HEK293 (cell line): Measurements from ENCODE around the gene COPE.
A peak's percentile ranks its signal among the peaks of the same experiment; 100 is the strongest.

ENCODE experiments used
- CTCF ChIA-PET: fragments of 350-600 bp; formaldehyde crosslinking; extraction: SDS; loops from one replicate; lab custom pipeline; 2021; ENCODE audit warnings: antibody characterized with exemption; lab: Yijun Ruan, JAX
- POLR2A ChIA-PET: fragments of 300-600 bp; formaldehyde crosslinking; extraction: SDS; loops from one replicate; lab custom pipeline; 2020; ENCODE audit warnings: antibody characterized with exemption, inconsistent platforms; lab: Yijun Ruan, JAX
- H3K27ac ChIP-seq: fragments of 200-500 bp; sonication (Bioruptor generic); 2 replicates; pipeline ENCODE4 v1.5.1; 2014; ENCODE audit warnings: low read depth, low read length, control low read depth, inconsistent platforms; ENCODE audit errors: extremely low read depth
- H3K36me3 ChIP-seq, 2 experiments: fragments of 200-500 bp in 1 of 2; sonication (Bioruptor generic) in 1 of 2; 1 replicate in 1 of 2; 2 replicates in 1 of 2; pipeline ENCODE4 v1.5.1; 2014 to 2017; ENCODE audit warnings: inconsistent platforms in 2 of 2, low read length in 2 of 2; ENCODE audit not compliant: control insufficient read depth in 2 of 2, insufficient read depth in 1 of 2
- H3K4me1 ChIP-seq: fragments of 200-500 bp; sonication (Bioruptor generic); 2 replicates; pipeline ENCODE4 v1.5.1; 2014; ENCODE audit warnings: mild to moderate bottlenecking, low read length, inconsistent platforms; ENCODE audit not compliant: control insufficient read depth, insufficient read depth
- H3K4me3 ChIP-seq: 2 replicates; pipeline ENCODE4 v1.5.1; 2011; ENCODE audit warnings: low read depth, mild to moderate bottlenecking, control low read depth, low read length, moderate library complexity
- H3K9me3 ChIP-seq: fragments of 200-500 bp; sonication (Bioruptor generic); 2 replicates; pipeline ENCODE4 v1.5.1; 2014; ENCODE audit warnings: low read depth, low read length, inconsistent platforms; ENCODE audit not compliant: control insufficient read depth, insufficient read depth
- GLI2 ChIP-seq: fragments of 450-650 bp; formaldehyde crosslinking; IDR thresholded peaks from 2 replicates; pipeline ENCODE4; 2017; ENCODE audit warnings: missing biosample characterization, missing genetic modification characterization, low read depth, borderline replicate concordance
- MZF1 ChIP-seq: fragments of 450-650 bp; formaldehyde crosslinking; IDR thresholded peaks from 2 replicates; pipeline ENCODE4 v1.5.1; 2017; ENCODE audit warnings: missing biosample characterization, missing genetic modification characterization, borderline replicate concordance
- RBAK ChIP-seq: fragments of 450-650 bp; formaldehyde crosslinking; IDR thresholded peaks from 2 replicates; pipeline ENCODE4 v1.5.1; 2016; ENCODE audit warnings: missing biosample characterization, missing genetic modification characterization
- SETDB1 ChIP-seq: IDR thresholded peaks from one replicate; pipeline ENCODE4 v1.6.1; 2017; ENCODE audit warnings: mild to moderate bottlenecking, low read length, moderate library complexity, mixed read lengths; ENCODE audit not compliant: insufficient read length
- SP2 ChIP-seq: fragments of 450-650 bp; formaldehyde crosslinking; IDR thresholded peaks from 2 replicates; pipeline ENCODE4 v1.5.1; 2016; ENCODE audit warnings: missing biosample characterization, missing genetic modification characterization
- TRIM28 ChIP-seq: IDR thresholded peaks from 2 replicates; pipeline ENCODE4 v1.6.1; 2011; ENCODE audit warnings: low read length, control low read depth, borderline replicate concordance
- ZBTB17 ChIP-seq: fragments of 450-650 bp; formaldehyde crosslinking; IDR thresholded peaks from 2 replicates; pipeline ENCODE4 v1.5.1; 2016; ENCODE audit warnings: missing biosample characterization, missing genetic modification characterization
- ZBTB6 ChIP-seq: fragments of 450-650 bp; formaldehyde crosslinking; IDR thresholded peaks from 2 replicates; pipeline ENCODE4 v1.5.1; 2017; ENCODE audit warnings: missing biosample characterization, missing genetic modification characterization
- ZIC2 ChIP-seq: fragments of 450-650 bp; formaldehyde crosslinking; IDR thresholded peaks from 2 replicates; pipeline ENCODE4 v1.5.1; 2016; ENCODE audit warnings: missing biosample characterization, missing genetic modification characterization
- ZNF112 ChIP-seq: fragments of 450-650 bp; formaldehyde crosslinking; IDR thresholded peaks from 2 replicates; pipeline ENCODE4 v1.5.0; 2017; ENCODE audit warnings: missing biosample characterization, missing genetic modification characterization
- ZNF121 ChIP-seq: fragments of 450-650 bp; formaldehyde crosslinking; IDR thresholded peaks from 2 replicates; pipeline ENCODE4 v1.5.1; 2016; ENCODE audit warnings: missing biosample characterization, missing genetic modification characterization
- ZNF223 ChIP-seq: fragments of 450-650 bp; formaldehyde crosslinking; IDR thresholded peaks from 2 replicates; pipeline ENCODE4 v1.5.1; 2016; ENCODE audit warnings: missing biosample characterization, missing genetic modification characterization
- ZNF280C ChIP-seq: fragments of 450-650 bp; formaldehyde crosslinking; IDR thresholded peaks from 2 replicates; pipeline ENCODE4 v1.5.1; 2016; ENCODE audit warnings: missing biosample characterization, missing genetic modification characterization
- ZNF280D ChIP-seq: fragments of 450-650 bp; formaldehyde crosslinking; IDR thresholded peaks from 2 replicates; pipeline ENCODE4 v1.5.1; 2016; ENCODE audit warnings: missing biosample characterization, missing genetic modification characterization
- ZNF292 ChIP-seq: fragments of 450-650 bp; formaldehyde crosslinking; IDR thresholded peaks from 2 replicates; pipeline ENCODE4 v1.5.1; 2016; ENCODE audit warnings: low read depth, missing biosample characterization, missing genetic modification characterization, borderline replicate concordance
- ZNF473 ChIP-seq: fragments of 450-650 bp; formaldehyde crosslinking; IDR thresholded peaks from 2 replicates; pipeline ENCODE4 v1.5.1; 2017; ENCODE audit warnings: missing biosample characterization, missing genetic modification characterization
- ZNF521 ChIP-seq: fragments of 450-650 bp; formaldehyde crosslinking; IDR thresholded peaks from 2 replicates; pipeline ENCODE4 v1.5.1; 2017; ENCODE audit warnings: missing biosample characterization, mild to moderate bottlenecking, missing genetic modification characterization
- ZNF529 ChIP-seq: fragments of 450-650 bp; formaldehyde crosslinking; IDR thresholded peaks from 2 replicates; pipeline ENCODE4 v1.5.1; 2017; ENCODE audit warnings: missing genetic modification characterization, missing biosample characterization; ENCODE audit not compliant: insufficient replicate concordance
- ZNF544 ChIP-seq: fragments of 450-650 bp; formaldehyde crosslinking; IDR thresholded peaks from 2 replicates; pipeline ENCODE4 v1.5.0; 2017; ENCODE audit warnings: missing biosample characterization, missing genetic modification characterization
- ZNF560 ChIP-seq: fragments of 450-650 bp; formaldehyde crosslinking; IDR thresholded peaks from 2 replicates; pipeline ENCODE4 v1.5.1; 2017; ENCODE audit warnings: missing biosample characterization, missing genetic modification characterization, borderline replicate concordance
- ZNF561 ChIP-seq: fragments of 450-650 bp; IDR thresholded peaks from 2 replicates; pipeline ENCODE4 v1.5.1; 2018; ENCODE audit warnings: missing biosample characterization, missing genetic modification characterization, borderline replicate concordance
- ZSCAN16 ChIP-seq: fragments of 450-650 bp; formaldehyde crosslinking; IDR thresholded peaks from 2 replicates; pipeline ENCODE4 v1.5.1; 2016; ENCODE audit warnings: missing biosample characterization, missing genetic modification characterization
- ZXDB ChIP-seq: fragments of 450-650 bp; formaldehyde crosslinking; IDR thresholded peaks from 2 replicates; pipeline ENCODE4 v1.5.1; 2016; ENCODE audit warnings: missing biosample characterization, missing genetic modification characterization

The COPE gene

GRCh38 chr19:18865106-18865972 is 53.8 kb downstream of the COPE start:
- Histone ChIP-seq H3K27ac (no peak overlapping the region), H3K4me3 (no peak overlapping the region), H3K36me3 (peaks cover 28 to 82% of the 10 kb centered on the region in 2 experiments), H3K4me1 (no peaks in the 10 kb centered on the region), H3K9me3 (no peaks in the 10 kb centered on the region)
- ChIA-PET POLR2A (no interaction called here), CTCF (interaction anchor here (0.6 to 3.8 kb wide), 13 partner anchors 7 to 389 kb away, joined by 3 to 32 read pairs (median 6); no protein-coding TSS in a partner anchor)
- TF ChIP-seq ZNF561 (tag by site-specific recombination) (no peak), TRIM28 (no peak), ZXDB (tag by site-specific recombination) (no peak), ZNF280C (tag by site-specific recombination) (no peak), SP2 (tag by site-specific recombination) (peak; percentile 53), ZNF112 (tag by site-specific recombination) (no peak), ZNF473 (no peak)

- Histone ChIP-seq H3K36me3 (peaks cover 28 to 96% of the 10 kb centered on the region in 2 experiments), H3K27ac (no peak overlapping the region), H3K4me1 (no peaks in the 10 kb centered on the region), H3K9me3 (no peaks in the 10 kb centered on the region), H3K4me3 (no peak overlapping the region)
- ChIA-PET POLR2A (interaction anchor here (0.6 kb wide), 2 partner anchors 110 to 275 kb away, joined by 3 to 4 read pairs; partner anchors contain the start of gene REX1BD), CTCF (interaction anchor here (0.6 to 3.8 kb wide), 6 partner anchors 17 to 395 kb away, joined by 3 to 18 read pairs (median 4); no protein-coding TSS in a partner anchor)
- TF ChIP-seq ZNF560 (tag by site-specific recombination) (no peak), ZNF223 (no peak), ZNF544 (no peak), SETDB1 (no peak), ZNF529 (tag by site-specific recombination) (no peak), ZSCAN16 (tag by site-specific recombination) (no peak), RBAK (no peak), ZIC2 (tag by site-specific recombination) (peak; percentile 77)
These were observed 55.3 kb downstream of the COPE start for GRCh38 chr19:18863843-18864362.

GRCh38 chr19:18862976-18863842 is 56.0 kb downstream of the COPE start:
- H3K27ac ChIP-seq, result no peak overlapping the region
- no peaks in the 10 kb centered on the region for H3K4me1 ChIP-seq
- ChIA-PET POLR2A (interaction anchor here (0.6 kb wide), 2 partner anchors 25 to 109 kb away, joined by 4 to 5 read pairs; no protein-coding TSS in a partner anchor), CTCF (interaction anchor here (0.6 to 3.8 kb wide), 4 partner anchors 17 to 395 kb away, joined by 3 to 18 read pairs (median 5); no protein-coding TSS in a partner anchor)
- H3K36me3 ChIP-seq, result peaks cover 28 to 97% of the 10 kb centered on the region in 2 experiments
- no peak overlapping the region for H3K4me3 ChIP-seq
- no peaks in the 10 kb centered on the region for H3K9me3 ChIP-seq
- TF ChIP-seq GLI2 (no peak), ZBTB17 (tag by site-specific recombination) (no peak), MZF1 (no peak), ZNF521 (tag by site-specific recombination) (no peak), ZNF292 (tag by site-specific recombination) (no peak), ZNF121 (tag by site-specific recombination) (no peak), ZNF280D (tag by site-specific recombination) (no peak), ZBTB6 (tag by site-specific recombination) (no peak), RBAK (no peak)
